ENCODE results near the gene PCBP3. TPM values are rescaled to one million over a fixed set of nuclear protein-coding genes. Genes with fewer than 3 reads are reported as not detected.
"Not testable (repeated sequence)": the region's sequence is repeated elsewhere in the genome, so short reads cannot be mapped to it uniquely, and the experiment has no call there.

PCBP3 gene
- total RNA-seq, 1 experiment from 2014 or later, result not detected

DNA sequence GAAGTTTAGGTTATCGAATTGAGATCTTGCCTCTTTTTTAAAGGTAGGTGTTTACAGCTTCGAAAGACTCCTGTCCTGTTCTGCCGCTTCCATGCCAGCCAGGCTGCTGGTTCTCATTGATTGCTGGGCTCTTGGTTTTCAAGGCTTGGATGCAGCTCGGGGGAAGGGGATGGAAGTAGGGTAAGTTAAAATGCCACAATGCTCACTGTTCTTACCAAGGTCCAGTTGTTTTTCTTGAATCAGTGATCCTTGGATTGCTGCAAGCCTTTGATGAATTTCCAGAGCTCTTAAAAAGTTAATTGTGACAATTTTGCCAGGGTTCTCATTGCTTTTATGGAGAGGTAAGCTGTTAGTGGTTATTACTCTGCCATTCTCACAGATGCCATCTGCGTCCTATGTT lies 74.9 kb downstream of the PCBP3 start:
- intact Hi-C loops (cut with micrococcal nuclease; ENCODE audit: unreplicated experiment), result no loop called here
- no peak overlapping the region for H3K4me2 ChIP-seq

DNA sequence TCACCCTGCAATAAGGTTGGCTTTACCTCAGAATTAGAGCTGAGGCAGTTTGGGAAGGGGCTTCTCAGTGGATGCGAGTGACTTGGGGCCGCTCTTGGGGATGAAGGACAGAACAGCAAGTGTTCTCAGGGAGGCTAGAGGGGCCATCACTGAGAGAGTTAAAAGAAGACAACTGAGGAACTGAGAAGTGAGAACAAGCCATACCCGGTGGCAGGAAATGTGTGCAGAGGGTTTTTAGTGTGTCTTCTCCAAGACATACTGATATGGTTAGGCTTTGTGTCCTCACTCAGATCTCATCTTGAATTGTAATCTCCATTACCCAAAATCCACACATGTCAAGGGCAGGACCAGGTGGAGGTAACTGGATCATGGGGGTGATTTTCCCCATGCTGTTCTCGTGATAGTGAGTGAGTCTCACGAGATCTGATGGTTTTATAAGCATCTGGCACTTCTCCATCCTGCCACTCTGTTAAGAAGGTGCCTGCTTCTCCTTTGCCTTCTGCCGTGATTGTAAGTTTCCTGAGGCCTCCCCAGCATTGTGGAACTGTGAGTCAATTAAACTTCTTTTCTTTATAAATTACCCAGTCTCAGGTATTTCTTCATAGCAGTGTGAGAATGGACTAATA lies 75.8 kb downstream of the PCBP3 start:
- intact Hi-C loops (cut with micrococcal nuclease; ENCODE audit: unreplicated experiment), result no loop called here
- no peaks in the 10 kb centered on the region for H3K79me2 ChIP-seq (ENCODE audit: low read depth)
- no peak for DNase-seq
- no peaks in the 10 kb centered on the region for H4K20me1 ChIP-seq (ENCODE audit: insufficient read depth)
- no peak overlapping the region for H3K27ac ChIP-seq
- peaks cover 74% of the 10 kb centered on the region for H3K27me3 ChIP-seq (ENCODE audit: insufficient read depth, low read depth)
- no peaks in the 10 kb centered on the region for H3K9me3 ChIP-seq (ENCODE audit: insufficient read depth, low read depth)
- H3K9me2 ChIP-seq (ENCODE audit: insufficient read depth), result no peaks in the 10 kb centered on the region
- BruUV-seq (replicated peaks), result no TSS peak
- H3K36me3 ChIP-seq (ENCODE audit: low read depth), result no peaks in the 10 kb centered on the region
- no peak overlapping the region for H2AFZ ChIP-seq
- no peak overlapping the region for H3K4me3 ChIP-seq
- CTCF ChIA-PET, result no interaction called here
- TF ChIP-seq EZH2 (IDR thresholded peaks at IDR 0.05; ENCODE audit: low read depth), result no peak
- TF ChIP-seq, protein P1, sequence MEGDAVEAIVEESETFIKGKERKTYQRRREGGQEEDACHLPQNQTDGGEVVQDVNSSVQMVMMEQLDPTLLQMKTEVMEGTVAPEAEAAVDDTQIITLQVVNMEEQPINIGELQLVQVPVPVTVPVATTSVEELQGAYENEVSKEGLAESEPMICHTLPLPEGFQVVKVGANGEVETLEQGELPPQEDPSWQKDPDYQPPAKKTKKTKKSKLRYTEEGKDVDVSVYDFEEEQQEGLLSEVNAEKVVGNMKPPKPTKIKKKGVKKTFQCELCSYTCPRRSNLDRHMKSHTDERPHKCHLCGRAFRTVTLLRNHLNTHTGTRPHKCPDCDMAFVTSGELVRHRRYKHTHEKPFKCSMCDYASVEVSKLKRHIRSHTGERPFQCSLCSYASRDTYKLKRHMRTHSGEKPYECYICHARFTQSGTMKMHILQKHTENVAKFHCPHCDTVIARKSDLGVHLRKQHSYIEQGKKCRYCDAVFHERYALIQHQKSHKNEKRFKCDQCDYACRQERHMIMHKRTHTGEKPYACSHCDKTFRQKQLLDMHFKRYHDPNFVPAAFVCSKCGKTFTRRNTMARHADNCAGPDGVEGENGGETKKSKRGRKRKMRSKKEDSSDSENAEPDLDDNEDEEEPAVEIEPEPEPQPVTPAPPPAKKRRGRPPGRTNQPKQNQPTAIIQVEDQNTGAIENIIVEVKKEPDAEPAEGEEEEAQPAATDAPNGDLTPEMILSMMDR (conservative IDR thresholded peaks at IDR 0.05), result no peak
- H3K4me1 ChIP-seq (replicated peaks; ENCODE audit: insufficient read depth), result no peaks in the 10 kb centered on the region
- no peak overlapping the region for H3K4me2 ChIP-seq
- POLR2A ChIA-PET (ENCODE audit: unreplicated experiment), result no interaction called here
- no peaks in the 10 kb centered on the region for H3F3A ChIP-seq (ENCODE audit: insufficient read depth, low read depth)

More for the DNA sequence above, 74.9 kb downstream of the PCBP3 start:
- no peaks in the 10 kb centered on the region for H3K79me2 ChIP-seq (ENCODE audit: low read depth)
- no peak overlapping the region for H2AFZ ChIP-seq
- TF ChIP-seq, protein P1 (conservative IDR thresholded peaks at IDR 0.05), result no peak
- TF ChIP-seq EZH2 (IDR thresholded peaks at IDR 0.05; ENCODE audit: low read depth), result no peak
- H3K27ac ChIP-seq, result no peak overlapping the region
- H3K4me3 ChIP-seq, result no peak overlapping the region
- no peaks in the 10 kb centered on the region for H3K9me3 ChIP-seq (ENCODE audit: insufficient read depth, low read depth)
- H3K36me3 ChIP-seq (ENCODE audit: low read depth), result no peaks in the 10 kb centered on the region
- no peak for DNase-seq
- H3K9me2 ChIP-seq (ENCODE audit: insufficient read depth), result no peaks in the 10 kb centered on the region
- no peaks in the 10 kb centered on the region for H4K20me1 ChIP-seq (ENCODE audit: insufficient read depth)
- no peaks in the 10 kb centered on the region for H3K4me1 ChIP-seq (replicated peaks; ENCODE audit: insufficient read depth)
- ChIA-PET CTCF (no interaction called here), POLR2A (ENCODE audit: unreplicated experiment) (no interaction called here)
- no peaks in the 10 kb centered on the region for H3F3A ChIP-seq (ENCODE audit: insufficient read depth, low read depth)
- peaks cover 69% of the 10 kb centered on the region for H3K27me3 ChIP-seq (ENCODE audit: insufficient read depth, low read depth)
- BruUV-seq (replicated peaks), result no TSS peak

DNA sequence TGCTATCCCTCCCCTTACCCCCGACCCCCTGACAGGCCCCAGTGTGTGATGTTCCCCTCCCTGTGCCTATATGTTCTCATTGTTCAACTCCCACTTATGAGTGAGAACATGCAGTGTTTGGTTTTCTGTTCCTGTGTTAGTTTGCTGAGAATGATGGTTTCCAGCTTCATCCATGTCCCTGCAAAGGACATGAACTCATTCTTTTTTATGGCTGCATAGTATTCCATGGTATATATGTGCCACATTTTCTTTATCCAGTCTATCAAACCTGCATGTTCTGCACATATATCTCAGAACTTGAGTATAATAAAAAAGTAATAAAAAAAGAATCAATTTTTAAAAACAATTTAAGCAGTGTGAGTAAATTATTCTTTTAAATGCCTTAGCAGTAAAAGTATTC lies 76.7 kb downstream of the PCBP3 start:
- H3K27ac ChIP-seq; H4K20me1 ChIP-seq (ENCODE audit: insufficient read depth); H3K4me2 ChIP-seq; H3K4me1 ChIP-seq (replicated peaks; ENCODE audit: insufficient read depth); POLR2A ChIA-PET (ENCODE audit: unreplicated experiment); BruUV-seq (replicated peaks); H3K4me3 ChIP-seq; H3F3A ChIP-seq (ENCODE audit: insufficient read depth, low read depth); H3K9me3 ChIP-seq (ENCODE audit: insufficient read depth, low read depth); H3K36me3 ChIP-seq (ENCODE audit: low read depth); H2AFZ ChIP-seq; H3K79me2 ChIP-seq (ENCODE audit: low read depth); intact Hi-C loops (cut with micrococcal nuclease; ENCODE audit: unreplicated experiment); DNase-seq; H3K9me2 ChIP-seq (ENCODE audit: insufficient read depth); CTCF ChIA-PET: not testable (repeated sequence)
- peaks cover 76% of the 10 kb centered on the region for H3K27me3 ChIP-seq (ENCODE audit: insufficient read depth, low read depth)

DNA sequence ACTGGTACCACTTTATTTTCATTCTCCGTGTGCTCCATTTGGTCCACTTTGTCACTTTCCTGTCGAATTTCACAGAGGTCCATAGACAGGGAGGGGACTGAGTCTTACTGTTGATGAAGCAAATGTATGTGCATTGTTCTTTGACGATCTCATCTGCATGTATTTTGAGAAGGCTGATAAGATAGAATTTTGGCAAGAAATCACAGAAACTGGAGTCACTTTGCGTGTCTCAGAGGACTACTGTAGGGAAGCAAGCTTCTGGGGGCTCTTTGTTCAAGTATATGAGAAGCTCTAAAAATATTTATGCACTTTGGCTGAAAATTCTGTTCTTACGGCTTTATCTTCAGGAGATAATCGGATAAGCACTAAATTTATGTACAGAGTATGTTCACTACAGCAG lies 78.1 kb downstream of the PCBP3 start:
- ChIA-PET POLR2A (ENCODE audit: unreplicated experiment) (no interaction called here), CTCF (no interaction called here)
- H3K36me3 ChIP-seq (ENCODE audit: low read depth), result no peaks in the 10 kb centered on the region
- H3K9me2 ChIP-seq (ENCODE audit: insufficient read depth), result no peaks in the 10 kb centered on the region
- H3K4me1 ChIP-seq (replicated peaks; ENCODE audit: insufficient read depth), result no peaks in the 10 kb centered on the region
- TF ChIP-seq, protein P1 (conservative IDR thresholded peaks at IDR 0.05), result no peak
- TF ChIP-seq EZH2 (IDR thresholded peaks at IDR 0.05; ENCODE audit: low read depth), result no peak
- H3F3A ChIP-seq (ENCODE audit: insufficient read depth, low read depth), result no peaks in the 10 kb centered on the region
- intact Hi-C loops (cut with micrococcal nuclease; ENCODE audit: unreplicated experiment), result no loop called here
- no peak overlapping the region for H2AFZ ChIP-seq
- no peak overlapping the region for H3K4me2 ChIP-seq
- no peak overlapping the region for H3K4me3 ChIP-seq
- DNase-seq, result no peak
- no peaks in the 10 kb centered on the region for H3K79me2 ChIP-seq (ENCODE audit: low read depth)
- no peak overlapping the region for H3K27ac ChIP-seq
- no peaks in the 10 kb centered on the region for H3K9me3 ChIP-seq (ENCODE audit: insufficient read depth, low read depth)
- peaks cover 75% of the 10 kb centered on the region for H3K27me3 ChIP-seq (ENCODE audit: insufficient read depth, low read depth)
- no peaks in the 10 kb centered on the region for H4K20me1 ChIP-seq (ENCODE audit: insufficient read depth)
- BruUV-seq (replicated peaks), result no TSS peak
